Measurements from ENCODE around the gene MRM1.

Gene MRM1

DNA sequence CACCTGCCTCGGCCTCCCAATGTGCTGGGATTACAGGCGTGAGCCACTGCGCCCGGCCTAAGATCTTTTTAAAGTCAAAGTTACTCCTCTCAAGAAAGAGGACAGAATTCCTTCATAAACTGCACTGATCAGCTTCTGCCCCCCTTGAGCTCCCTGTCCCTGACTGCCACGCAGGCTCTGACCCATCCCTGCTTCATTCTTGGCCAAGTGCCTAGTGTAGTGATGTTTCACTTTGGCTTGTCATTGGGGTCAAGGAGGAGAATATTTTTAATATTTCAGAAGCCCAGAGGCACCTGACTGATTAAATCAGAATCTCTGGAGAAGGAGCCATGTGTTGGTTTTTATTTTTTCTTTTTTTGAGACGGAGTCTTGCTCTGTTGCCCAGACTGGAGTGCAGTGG is 9.1 kb downstream of the MRM1 start:
- DNase-seq (ENCODE audit: extremely low spot score), result no peak
- POLR2A ChIA-PET, result interaction anchor here (1.3 to 3.5 kb wide), 2 partner anchors 9 to 48 kb away, joined by 3 to 20 read pairs; partner anchors contain the start of gene MRM1
- CTCF ChIA-PET, result interaction anchor here (0.6 kb wide), 3 partner anchors 145 to 580 kb away, joined by 3 to 5 read pairs (median 3); no protein-coding TSS in a partner anchor
- no peak for TF ChIP-seq L3MBTL2 (conservative IDR thresholded peaks at IDR 0.05)
- no peak for TF ChIP-seq FOXA1 (IDR thresholded peaks at IDR 0.05)
- no peak for TF ChIP-seq FOXK2 (IDR thresholded peaks at IDR 0.05)
- no peak for TF ChIP-seq BHLHE40 (IDR thresholded peaks at IDR 0.05; ENCODE audit: borderline replicate concordance)
- TF ChIP-seq FOXM1 (IDR thresholded peaks at IDR 0.05; ENCODE audit: borderline replicate concordance), result no peak
- TF ChIP-seq CTBP1 (IDR thresholded peaks at IDR 0.05; ENCODE audit: borderline replicate concordance), result no peak
- TF ChIP-seq ZNF384 (IDR thresholded peaks at IDR 0.05), result no peak
- no peak for TF ChIP-seq NFRKB (IDR thresholded peaks at IDR 0.05)
- no peak for TF ChIP-seq LEF1 (IDR thresholded peaks at IDR 0.05; ENCODE audit: borderline replicate concordance)
- no peak for TF ChIP-seq SP1 (IDR thresholded peaks at IDR 0.05)
- TF ChIP-seq SUZ12 (IDR thresholded peaks at IDR 0.05), result no peak
- TF ChIP-seq ELF4 (IDR thresholded peaks at IDR 0.05), result no peak
- no peak for TF ChIP-seq HDGF (IDR thresholded peaks at IDR 0.05; ENCODE audit: borderline replicate concordance)
- TF ChIP-seq PKNOX1 (IDR thresholded peaks at IDR 0.05), result no peak
- TF ChIP-seq ARNT (IDR thresholded peaks at IDR 0.05), result no peak

- TF ChIP-seq FOXK2 (IDR thresholded peaks at IDR 0.05) (no peak), ARNT (IDR thresholded peaks at IDR 0.05) (no peak), L3MBTL2 (conservative IDR thresholded peaks at IDR 0.05) (no peak), SUZ12 (IDR thresholded peaks at IDR 0.05) (no peak), BHLHE40 (IDR thresholded peaks at IDR 0.05; ENCODE audit: borderline replicate concordance) (no peak), TARDBP (IDR thresholded peaks at IDR 0.05) (no peak), NFRKB (IDR thresholded peaks at IDR 0.05) (no peak), HDGF (IDR thresholded peaks at IDR 0.05; ENCODE audit: borderline replicate concordance) (no peak), FOXM1 (IDR thresholded peaks at IDR 0.05; ENCODE audit: borderline replicate concordance) (no peak), SP1 (IDR thresholded peaks at IDR 0.05) (no peak), ELF4 (IDR thresholded peaks at IDR 0.05) (no peak), FOXA1 (IDR thresholded peaks at IDR 0.05) (no peak)
- no peak for DNase-seq (ENCODE audit: extremely low spot score)
- POLR2A ChIA-PET, result interaction anchor here (1.3 to 3.5 kb wide), 2 partner anchors 10 to 47 kb away, joined by 3 to 20 read pairs; partner anchors contain the start of gene MRM1
- CTCF ChIA-PET, result interaction anchor here (0.5 to 1.2 kb wide), 2 partner anchors 9 to 490 kb away, joined by 6 to 8 read pairs; no protein-coding TSS in a partner anchor
These were observed 10.1 kb downstream of the MRM1 start for GRCh38 chr17:36611345-36612072.

DNA sequence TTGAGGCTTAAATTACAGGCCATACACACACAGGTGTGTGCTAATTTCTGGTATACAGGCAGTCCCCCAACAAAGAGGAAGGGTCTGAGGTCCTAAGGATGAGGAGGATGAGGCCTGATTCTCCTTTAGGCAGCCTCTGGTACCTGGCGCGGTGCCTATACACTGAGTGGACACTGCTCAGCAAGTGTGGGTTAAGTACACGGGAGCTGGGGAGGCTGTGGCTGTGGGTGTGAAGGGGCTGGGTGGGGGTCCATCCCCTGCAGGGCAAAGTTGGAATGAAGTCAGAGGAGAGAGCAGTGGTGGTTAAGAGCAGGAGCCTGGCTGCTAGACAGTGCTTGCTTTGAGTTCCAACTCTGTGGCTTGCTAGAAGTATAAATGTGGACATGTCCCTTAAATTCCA is 10.9 kb downstream of the MRM1 start:
- no peak for TF ChIP-seq PKNOX1 (IDR thresholded peaks at IDR 0.05)
- TF ChIP-seq CTBP1 (IDR thresholded peaks at IDR 0.05; ENCODE audit: borderline replicate concordance), result no peak
- no peak for TF ChIP-seq ELF4 (IDR thresholded peaks at IDR 0.05)
- no peak for TF ChIP-seq FOXK2 (IDR thresholded peaks at IDR 0.05)
- no peak for TF ChIP-seq SUZ12 (IDR thresholded peaks at IDR 0.05)
- no peak for TF ChIP-seq FOXM1 (IDR thresholded peaks at IDR 0.05; ENCODE audit: borderline replicate concordance)
- TF ChIP-seq ARNT (IDR thresholded peaks at IDR 0.05), result no peak
- ChIA-PET POLR2A (interaction anchor here (3.5 kb wide), 1 partner anchor 10 kb away, joined by 20 read pairs; the partner anchor contains the start of gene MRM1), CTCF (no interaction called here)
- DNase-seq (ENCODE audit: extremely low spot score), result no peak

DNA sequence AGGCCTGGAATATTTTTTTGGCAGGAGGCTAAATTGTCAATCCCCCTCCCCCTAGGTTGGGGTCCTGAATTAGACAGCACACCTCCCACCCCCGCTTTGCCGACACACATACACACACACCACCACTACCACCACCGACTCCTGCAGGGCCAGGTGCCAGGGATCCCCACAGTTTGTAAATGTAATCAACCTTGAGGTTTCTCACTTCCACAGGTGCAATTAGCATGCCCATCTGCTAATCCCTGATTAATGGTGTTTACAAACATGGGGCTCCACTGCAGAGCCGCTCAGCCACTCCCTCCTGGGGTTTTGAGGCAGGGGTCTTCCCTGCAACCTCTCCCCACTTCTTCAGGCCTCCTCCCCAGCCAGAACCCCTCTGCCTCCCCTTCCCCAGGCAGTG is 11.8 kb downstream of the MRM1 start:
- ChIA-PET POLR2A (interaction anchor here (3.5 kb wide), 1 partner anchor 11 kb away, joined by 20 read pairs; the partner anchor contains the start of gene MRM1), CTCF (no interaction called here)
- no peak for TF ChIP-seq FOXM1 (IDR thresholded peaks at IDR 0.05; ENCODE audit: borderline replicate concordance)
- TF ChIP-seq ELF4 (IDR thresholded peaks at IDR 0.05), result no peak
- no peak for TF ChIP-seq PKNOX1 (IDR thresholded peaks at IDR 0.05)
- TF ChIP-seq HDGF (IDR thresholded peaks at IDR 0.05; ENCODE audit: borderline replicate concordance), result no peak
- TF ChIP-seq FOXA1 (IDR thresholded peaks at IDR 0.05), result no peak
- TF ChIP-seq SUZ12 (IDR thresholded peaks at IDR 0.05), result no peak
- TF ChIP-seq ARNT (IDR thresholded peaks at IDR 0.05), result no peak
- TF ChIP-seq TARDBP (IDR thresholded peaks at IDR 0.05), result no peak
- no peak for TF ChIP-seq FOXK2 (IDR thresholded peaks at IDR 0.05)
- no peak for TF ChIP-seq BHLHE40 (IDR thresholded peaks at IDR 0.05; ENCODE audit: borderline replicate concordance)
- TF ChIP-seq NFRKB (IDR thresholded peaks at IDR 0.05), result no peak
- no peak for TF ChIP-seq CTBP1 (IDR thresholded peaks at IDR 0.05; ENCODE audit: borderline replicate concordance)
- TF ChIP-seq L3MBTL2 (conservative IDR thresholded peaks at IDR 0.05), result no peak
- TF ChIP-seq SP1 (IDR thresholded peaks at IDR 0.05), result no peak
- no peak for TF ChIP-seq LEF1 (IDR thresholded peaks at IDR 0.05; ENCODE audit: borderline replicate concordance)
- no peak for TF ChIP-seq ZNF384 (IDR thresholded peaks at IDR 0.05)
- DNase-seq (ENCODE audit: extremely low spot score), result no peak

- no peak for TF ChIP-seq ZNF384 (IDR thresholded peaks at IDR 0.05)
- TF ChIP-seq CTBP1 (IDR thresholded peaks at IDR 0.05; ENCODE audit: borderline replicate concordance), result no peak
- no peak for TF ChIP-seq BHLHE40 (IDR thresholded peaks at IDR 0.05; ENCODE audit: borderline replicate concordance)
- no peak for TF ChIP-seq TARDBP (IDR thresholded peaks at IDR 0.05)
- TF ChIP-seq FOXM1 (IDR thresholded peaks at IDR 0.05; ENCODE audit: borderline replicate concordance), result no peak
- TF ChIP-seq PKNOX1 (IDR thresholded peaks at IDR 0.05), result no peak
- no peak for TF ChIP-seq L3MBTL2 (conservative IDR thresholded peaks at IDR 0.05)
- no peak for TF ChIP-seq FOXA1 (IDR thresholded peaks at IDR 0.05)
- no peak for TF ChIP-seq FOXK2 (IDR thresholded peaks at IDR 0.05)
- POLR2A ChIA-PET, result no interaction called here
- CTCF ChIA-PET, result interaction anchor here (0.6 to 2.7 kb wide), 3 partner anchors 11 to 62 kb away, joined by 3 to 11 read pairs (median 3); no protein-coding TSS in a partner anchor
- DNase-seq (ENCODE audit: extremely low spot score), result no peak
These were observed 12.7 kb downstream of the MRM1 start for GRCh38 chr17:36614081-36614480.

Data from HEK293T (cell line).